ENCODE data around the gene CD300LG.
"Not testable (repeated sequence)": the region's sequence is repeated elsewhere in the genome, so short reads cannot be mapped to it uniquely, and the experiment has no call there.

The CD300LG gene

GRCh38 chr17:43825567-43825966, 21.4 kb upstream of the CD300LG start:
- no peak for DNase-seq

DNA sequence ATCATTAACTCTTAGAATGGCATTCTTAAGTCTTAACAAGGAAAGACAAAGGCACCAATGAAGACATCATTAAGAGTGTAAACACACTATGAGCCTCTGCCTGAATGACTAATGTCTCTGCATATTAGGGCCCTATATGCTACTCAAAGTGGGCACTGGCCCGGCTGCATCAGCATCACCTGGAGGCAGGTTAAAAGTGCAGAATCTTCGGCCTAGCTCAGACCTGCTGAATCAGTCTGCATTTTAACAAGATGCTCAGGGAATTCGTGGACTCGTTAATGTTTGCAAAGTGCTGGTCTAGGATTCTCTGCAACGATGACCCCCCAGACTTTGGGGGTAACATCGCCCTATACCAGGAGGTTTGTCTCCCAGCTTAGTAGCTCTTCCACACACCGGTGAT, 20.8 kb upstream of the CD300LG start:
- DNase-seq: no peak

GRCh38 chr17:43827596-43827995, 19.4 kb upstream of the CD300LG start:
- DNase-seq: no peak

- no peak for DNase-seq
Measured at GRCh38 chr17:43829738-43830137, 17.2 kb upstream of the CD300LG start.

- DNase-seq: no peak
Measured at GRCh38 chr17:43830510-43831140, 16.4 kb upstream of the CD300LG start.

DNA sequence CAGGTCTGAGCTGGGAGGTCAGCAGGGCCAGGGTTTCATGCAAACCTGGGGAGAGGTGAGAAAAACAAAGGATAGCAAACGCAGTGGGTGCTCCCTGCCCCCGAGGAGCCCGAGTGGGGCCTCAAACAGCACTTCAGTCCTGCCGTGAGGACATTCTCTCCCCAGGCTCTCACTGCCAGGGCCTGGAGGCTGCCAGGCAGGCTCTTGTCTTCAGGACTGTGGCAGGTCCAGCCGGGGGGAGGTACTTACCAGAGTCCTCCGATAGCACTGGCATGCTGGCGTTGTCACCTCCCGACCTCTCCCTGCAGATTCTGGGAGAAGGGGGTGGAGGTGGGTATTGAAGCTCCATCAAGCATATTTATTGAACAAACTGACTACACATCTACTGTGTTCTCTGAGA, 15.3 kb upstream of the CD300LG start:
- no peak for DNase-seq

DNA sequence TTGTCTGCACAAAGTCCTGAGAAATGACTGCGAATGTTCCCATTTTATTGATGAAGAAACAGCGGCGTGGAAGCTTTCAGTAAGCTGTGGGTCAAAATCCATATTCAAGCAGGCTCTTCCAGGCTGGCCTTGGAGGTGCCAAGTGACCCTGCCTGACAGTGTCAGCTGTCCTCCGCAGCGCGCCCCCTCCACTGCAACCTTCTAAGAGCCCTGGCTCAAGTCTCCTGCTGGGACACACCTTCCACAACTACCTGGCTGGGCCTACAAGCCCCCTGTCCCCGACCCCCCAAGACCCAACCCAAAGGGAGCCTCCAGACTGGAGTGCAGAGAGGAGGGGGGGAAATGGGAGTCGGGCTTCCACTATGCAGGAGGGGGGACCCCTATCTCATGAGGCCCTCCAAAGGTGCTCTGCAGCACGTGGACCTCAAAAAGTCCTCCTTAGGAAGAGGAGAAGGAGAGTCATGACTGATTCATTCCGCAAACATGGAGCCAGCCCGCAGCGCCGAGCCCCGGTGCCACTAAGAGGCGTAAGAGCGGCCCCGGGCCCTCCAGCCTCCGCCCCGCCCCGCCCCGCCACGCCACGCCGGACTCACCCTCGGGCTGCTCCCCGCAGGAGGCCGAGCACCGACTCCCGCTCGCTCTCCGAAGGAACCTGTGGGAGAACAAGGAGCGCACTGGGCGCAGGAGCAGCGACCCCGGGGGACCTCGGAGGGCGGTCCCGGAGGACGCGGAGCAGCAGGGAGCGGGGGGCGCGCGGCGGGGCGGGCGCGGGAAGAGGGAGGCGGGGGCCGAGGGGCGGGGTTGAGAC, 14.6 kb upstream of the CD300LG start:
- no peak for DNase-seq

GRCh38 chr17:43832976-43833829, 13.8 kb upstream of the CD300LG start, which contains the start of gene MPP3:
Gene MPP3, minus strand, starts transcription at chr17:43833146. Its CDS starts 1,240 bp downstream, at chr17:43831906.
- DNase-seq: peak; percentile 47

DNA sequence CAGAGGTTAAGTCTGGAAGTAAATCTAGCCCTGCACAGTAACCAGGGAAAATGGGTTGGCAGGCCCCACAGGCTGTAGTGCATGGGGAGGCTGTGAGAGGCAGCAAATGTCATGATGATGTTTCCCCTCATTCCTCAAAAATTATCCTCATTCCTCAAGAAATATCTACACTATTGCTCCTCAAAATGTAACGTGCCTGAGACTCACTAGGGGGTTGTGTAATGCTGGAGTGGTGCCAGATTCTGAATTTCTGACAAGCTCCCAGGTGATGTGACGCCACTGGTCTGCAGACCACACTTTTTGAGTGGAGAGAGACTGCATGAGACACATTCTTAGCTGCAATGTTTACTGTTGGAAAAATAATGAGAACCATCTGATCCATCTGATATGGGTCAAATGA, 12.9 kb upstream of the CD300LG start:
- no peak for DNase-seq

- no peak for DNase-seq
Measured at GRCh38 chr17:43839670-43840108, 7.3 kb upstream of the CD300LG start.

DNA sequence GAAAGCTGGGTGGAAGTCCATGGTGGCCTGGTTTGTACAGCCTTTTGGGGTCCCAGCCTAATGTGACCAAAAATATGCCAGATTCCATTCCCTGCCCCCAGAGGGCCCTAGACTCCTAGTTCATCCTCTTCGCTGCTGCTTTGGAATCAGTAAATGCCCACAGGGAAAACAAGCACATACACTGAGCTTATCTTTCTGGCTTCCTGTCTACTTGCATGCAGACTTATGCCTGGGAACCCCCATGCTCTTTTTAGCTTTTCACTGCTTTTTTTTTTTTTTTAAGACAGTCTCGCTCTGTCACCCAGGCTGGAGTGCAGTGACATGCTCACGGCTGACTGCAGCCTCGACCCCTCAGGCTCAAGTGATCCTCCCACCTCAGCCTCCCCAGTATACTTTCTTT, 6.2 kb upstream of the CD300LG start:
- DNase-seq: no peak

GRCh38 chr17:43841282-43841681, 5.7 kb upstream of the CD300LG start:
- no peak for DNase-seq

- not testable (repeated sequence) for DNase-seq
Measured at GRCh38 chr17:43842091-43842974, 4.6 kb upstream of the CD300LG start.

GRCh38 chr17:43842975-43843325, 4.0 kb upstream of the CD300LG start:
- no peak for DNase-seq

DNA sequence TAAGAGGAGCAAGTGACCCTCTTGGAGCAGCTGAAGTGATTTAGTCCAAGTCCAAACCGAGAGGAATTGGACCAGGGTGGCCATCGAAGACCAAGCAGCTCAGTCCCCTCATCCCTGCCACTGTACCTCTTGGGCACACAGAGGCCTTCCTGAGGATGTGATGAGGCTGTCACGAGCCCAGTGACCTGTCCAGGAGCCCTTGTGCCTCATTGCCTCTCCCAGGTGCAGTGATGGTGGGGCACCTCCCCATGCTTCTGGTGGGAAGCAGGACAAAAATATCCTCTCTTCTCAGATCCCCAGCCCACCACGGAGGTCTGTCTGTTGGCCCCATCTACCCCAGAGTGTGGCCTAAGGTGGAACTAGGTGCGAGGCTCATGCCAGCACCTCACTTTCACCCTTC, 2.7 kb upstream of the CD300LG start:
- no peak for DNase-seq

GRCh38 chr17:43845766-43846165, 1.2 kb upstream of the CD300LG start:
- no peak for DNase-seq

- peak; percentile 53 for DNase-seq
Measured at GRCh38 chr17:43846221-43846712, 709 bp upstream of the CD300LG start.

DNA sequence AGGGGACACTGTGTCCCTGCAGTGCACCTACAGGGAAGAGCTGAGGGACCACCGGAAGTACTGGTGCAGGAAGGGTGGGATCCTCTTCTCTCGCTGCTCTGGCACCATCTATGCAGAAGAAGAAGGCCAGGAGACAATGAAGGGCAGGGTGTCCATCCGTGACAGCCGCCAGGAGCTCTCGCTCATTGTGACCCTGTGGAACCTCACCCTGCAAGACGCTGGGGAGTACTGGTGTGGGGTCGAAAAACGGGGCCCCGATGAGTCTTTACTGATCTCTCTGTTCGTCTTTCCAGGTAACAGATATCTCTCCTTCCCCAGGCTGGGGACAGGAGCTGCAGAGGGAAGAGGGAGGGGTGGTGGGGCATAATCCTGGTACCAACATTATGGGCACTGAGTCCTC, 1.6 kb downstream of the CD300LG start:
- no peak for DNase-seq

DNA sequence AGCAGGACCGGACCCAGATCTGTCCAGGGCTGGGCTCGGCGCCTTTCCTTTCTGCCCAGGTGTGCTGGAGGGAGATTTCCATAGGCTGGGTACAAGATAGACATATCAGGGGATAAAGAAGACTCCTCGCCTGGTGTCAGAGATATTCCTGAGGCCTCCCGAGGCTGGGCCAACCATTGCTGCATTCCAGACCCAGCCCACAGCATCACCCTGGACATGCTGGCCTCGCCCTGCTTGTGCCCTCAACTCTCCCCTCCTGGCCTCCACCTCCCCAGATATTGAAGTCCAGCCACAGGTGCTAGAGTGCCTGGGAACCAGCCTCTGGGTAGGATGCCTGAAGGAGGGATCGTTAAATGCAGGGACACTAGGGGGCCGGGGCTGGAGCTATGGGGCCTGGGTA, 2.1 kb downstream of the CD300LG start:
- no peak for DNase-seq

DNA sequence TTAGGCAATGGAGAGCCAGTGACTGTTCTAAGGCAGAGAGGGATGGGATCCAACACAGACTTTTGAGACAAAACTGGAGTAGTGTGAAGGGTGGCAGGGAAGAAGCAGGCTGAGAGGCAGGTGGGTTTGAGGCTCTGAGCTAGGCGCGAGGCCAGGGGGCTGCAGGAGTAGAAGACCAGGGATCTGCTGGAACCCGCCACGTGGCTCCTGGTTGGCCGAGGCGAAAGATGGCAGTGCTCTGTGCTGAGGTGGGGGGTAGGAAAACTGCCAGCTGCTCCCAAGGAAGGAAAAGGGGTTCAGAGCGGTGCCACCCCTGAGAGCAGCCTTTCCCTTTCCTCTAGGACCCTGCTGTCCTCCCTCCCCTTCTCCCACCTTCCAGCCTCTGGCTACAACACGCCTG, 5.6 kb downstream of the CD300LG start:
- no peak for DNase-seq

- DNase-seq: no peak
Measured at GRCh38 chr17:43853546-43853945, 6.6 kb downstream of the CD300LG start.

GRCh38 chr17:43854498-43854897, 7.5 kb downstream of the CD300LG start:
- no peak for DNase-seq
